ENCODE measurements around the gene RUNDC3A.

- TF ChIP-seq RNF2 (IDR thresholded peaks at IDR 0.05; ENCODE audit: borderline replicate concordance, low read depth, low read length, missing control alignments, poor library complexity, severe bottlenecking) (no peak), CTCF (IDR thresholded peaks at IDR 0.05; ENCODE audit: control extremely low read depth in 1 of 3, insufficient read depth in 1 of 3, low read depth in 1 of 3, low read length in 3 of 3) (no peak), EZH2 (IDR thresholded peaks at IDR 0.05; ENCODE audit: low read depth, low read length, severe bottlenecking) (no peak), CHD2 (IDR thresholded peaks at IDR 0.05; ENCODE audit: low read length) (no peak), NRF1 (IDR thresholded peaks at IDR 0.05; ENCODE audit: low read depth, low read length) (no peak), TAF1 (IDR thresholded peaks at IDR 0.05; ENCODE audit: low read depth, low read length) (no peak), EGR1 (IDR thresholded peaks at IDR 0.05; ENCODE audit: borderline replicate concordance, low read depth, low read length) (no peak), POLR2AphosphoS5 (IDR thresholded peaks at IDR 0.05; ENCODE audit: low read depth, low read length) (no peak), HDAC2 (IDR thresholded peaks at IDR 0.05; ENCODE audit: borderline replicate concordance in 1 of 2, low read depth in 2 of 2, low read length in 2 of 2) (no peak), CTBP2 (IDR thresholded peaks at IDR 0.05; ENCODE audit: borderline replicate concordance, insufficient read depth, insufficient read length, low read length) (no peak), SRF (IDR thresholded peaks at IDR 0.05; ENCODE audit: low read depth, low read length) (no peak)
These were observed 28.6 kb upstream of the RUNDC3A start for GRCh38 chr17:44279666-44280391.
